ENCODE results near the gene PLAC1. TPM values are rescaled to one million over a fixed set of nuclear protein-coding genes. Genes with fewer than 3 reads are reported as not detected.

The PLAC1 gene
- total RNA-seq, 1 donor from 2014 or later, result not detected

- DNase-seq (ENCODE audit: extremely low spot score, unreplicated experiment), result no peak
- Mint-ChIP-seq H3K4me3 (ENCODE audit: unreplicated experiment) (no peak overlapping the region), H3K4me1 (ENCODE audit: unreplicated experiment) (peaks cover 26% of the 10 kb centered on the region), H3K36me3 (ENCODE audit: unreplicated experiment) (no peaks in the 10 kb centered on the region), H3K9me3 (ENCODE audit: unreplicated experiment) (no peaks in the 10 kb centered on the region), H3K27ac (ENCODE audit: unreplicated experiment) (no peak overlapping the region), H3K27me3 (ENCODE audit: unreplicated experiment) (no peaks in the 10 kb centered on the region)
- no peak for TF ChIP-seq CTCF (IDR thresholded peaks at IDR 0.05)
Observed at GRCh38 chrX:134570509-134570846, 87.8 kb downstream of the PLAC1 start.

DNA sequence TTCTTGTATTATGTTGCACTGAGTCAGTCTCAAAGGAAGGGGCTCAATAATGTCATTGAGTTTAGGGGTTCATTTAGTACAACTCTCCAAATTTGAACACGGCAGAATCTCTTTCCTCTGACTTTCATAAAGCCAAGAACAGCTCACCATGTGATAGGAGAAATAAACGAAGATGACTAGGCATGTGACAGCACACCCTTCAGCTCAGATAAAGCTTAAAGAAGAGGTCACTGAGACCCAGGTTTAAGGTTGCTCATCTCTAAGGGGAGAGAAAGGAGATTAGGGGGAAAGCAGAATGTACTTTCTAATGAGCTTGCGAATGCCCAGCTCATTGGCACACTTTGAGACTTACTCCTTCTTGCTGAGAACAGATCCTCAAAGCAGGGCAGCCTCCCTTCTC is 89.0 kb downstream of the PLAC1 start:
- Mint-ChIP-seq H3K27me3 (ENCODE audit: unreplicated experiment) (no peaks in the 10 kb centered on the region), H3K9me3 (ENCODE audit: unreplicated experiment) (no peaks in the 10 kb centered on the region), H3K4me3 (ENCODE audit: unreplicated experiment) (no peak overlapping the region), H3K36me3 (ENCODE audit: unreplicated experiment) (no peaks in the 10 kb centered on the region), H3K4me1 (ENCODE audit: unreplicated experiment) (peaks cover 26% of the 10 kb centered on the region), H3K27ac (ENCODE audit: unreplicated experiment) (no peak overlapping the region)
- no peak for DNase-seq (ENCODE audit: extremely low spot score, unreplicated experiment)
- TF ChIP-seq CTCF (IDR thresholded peaks at IDR 0.05), result no peak

- Mint-ChIP-seq H3K36me3 (ENCODE audit: unreplicated experiment) (no peaks in the 10 kb centered on the region), H3K27me3 (ENCODE audit: unreplicated experiment) (no peaks in the 10 kb centered on the region), H3K9me3 (ENCODE audit: unreplicated experiment) (no peaks in the 10 kb centered on the region), H3K4me3 (ENCODE audit: unreplicated experiment) (no peak overlapping the region), H3K4me1 (ENCODE audit: unreplicated experiment) (peaks cover 26% of the 10 kb centered on the region), H3K27ac (ENCODE audit: unreplicated experiment) (no peak overlapping the region)
- DNase-seq (ENCODE audit: extremely low spot score, unreplicated experiment), result no peak
- TF ChIP-seq CTCF (IDR thresholded peaks at IDR 0.05), result no peak
Observed at GRCh38 chrX:134568285-134569016, 89.8 kb downstream of the PLAC1 start.

GRCh38 chrX:134566506-134566905 is 91.8 kb downstream of the PLAC1 start:
- no peak for DNase-seq (ENCODE audit: extremely low spot score, unreplicated experiment)
- Mint-ChIP-seq H3K9me3 (ENCODE audit: unreplicated experiment) (peaks cover 7% of the 10 kb centered on the region), H3K4me1 (ENCODE audit: unreplicated experiment) (peaks cover 13% of the 10 kb centered on the region), H3K27me3 (ENCODE audit: unreplicated experiment) (no peaks in the 10 kb centered on the region), H3K27ac (ENCODE audit: unreplicated experiment) (no peak overlapping the region), H3K4me3 (ENCODE audit: unreplicated experiment) (no peak overlapping the region), H3K36me3 (ENCODE audit: unreplicated experiment) (no peaks in the 10 kb centered on the region)
- TF ChIP-seq CTCF (IDR thresholded peaks at IDR 0.05), result no peak

DNA sequence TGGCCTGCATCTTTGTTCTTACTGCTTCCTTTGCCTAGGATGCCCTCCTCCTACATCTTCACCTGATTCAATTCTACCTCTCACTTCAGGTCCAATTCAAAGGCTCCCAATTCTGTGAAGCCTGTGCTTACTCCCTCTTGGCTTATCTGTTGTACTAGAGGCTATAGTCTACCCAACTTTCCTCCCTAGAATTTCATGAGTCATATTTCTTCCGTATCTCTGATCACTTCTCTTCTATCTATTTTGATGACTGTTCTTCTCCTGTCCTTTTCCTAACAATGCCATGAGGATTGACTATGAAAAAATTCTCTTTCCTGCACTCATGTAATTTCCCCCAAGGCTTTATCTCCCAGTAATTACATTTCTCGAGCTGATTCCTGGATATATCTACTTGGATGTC is 96.3 kb downstream of the PLAC1 start:
- peaks cover 1% of the 10 kb centered on the region for H3K4me1 Mint-ChIP-seq (ENCODE audit: unreplicated experiment)
- H3K9me3 Mint-ChIP-seq (ENCODE audit: unreplicated experiment), result peaks cover 7% of the 10 kb centered on the region
- no peaks in the 10 kb centered on the region for H3K36me3 Mint-ChIP-seq (ENCODE audit: unreplicated experiment)
- no peaks in the 10 kb centered on the region for H3K27me3 Mint-ChIP-seq (ENCODE audit: unreplicated experiment)
- DNase-seq (ENCODE audit: extremely low spot score, unreplicated experiment), result no peak
- no peak overlapping the region for H3K27ac Mint-ChIP-seq (ENCODE audit: unreplicated experiment)
- no peak overlapping the region for H3K4me3 Mint-ChIP-seq (ENCODE audit: unreplicated experiment)
- TF ChIP-seq CTCF (IDR thresholded peaks at IDR 0.05), result no peak

Data from osteocyte (in vitro differentiated cells).